ENCODE data around the gene JPH4.
A peak's percentile ranks its signal among the peaks of the same experiment; 100 is the strongest.
"Not testable (repeated sequence)": the region's sequence is repeated elsewhere in the genome, so short reads cannot be mapped to it uniquely, and the experiment has no call there.

JPH4 gene

GRCh38 chr14:23608454-23608853, 29.9 kb upstream of the JPH4 start:
- no peak for DNase-seq

GRCh38 chr14:23605931-23606585, 27.5 kb upstream of the JPH4 start:
- DNase-seq, result no peak

DNA sequence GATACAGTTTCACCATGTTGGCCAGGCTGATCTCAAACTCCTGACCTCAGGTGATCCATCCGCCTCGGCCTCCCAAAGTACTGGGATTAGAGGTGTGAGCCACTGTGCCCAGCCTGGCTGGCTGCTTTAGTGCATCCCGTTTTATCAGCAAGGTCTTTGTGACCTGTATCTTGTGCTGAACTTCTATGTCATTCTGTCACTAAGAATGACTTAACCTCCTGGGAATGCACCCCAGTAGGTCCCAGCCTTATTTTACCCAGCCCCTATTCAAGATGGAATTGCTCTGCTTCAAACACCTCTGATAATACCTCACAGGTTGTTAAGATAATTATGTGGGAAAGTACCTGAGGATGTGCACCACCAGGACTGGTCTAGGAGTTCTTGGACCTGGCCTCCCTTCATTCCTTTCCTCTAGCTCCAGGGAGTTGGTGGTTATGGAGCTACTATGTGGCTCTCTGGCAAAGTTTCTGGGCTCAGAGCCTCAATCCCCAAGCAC, 26.1 kb upstream of the JPH4 start:
- no peak for DNase-seq

GRCh38 chr14:23604148-23604547, 25.6 kb upstream of the JPH4 start:
- DNase-seq, result no peak

GRCh38 chr14:23603103-23603502, 24.5 kb upstream of the JPH4 start:
- no peak for DNase-seq

DNA sequence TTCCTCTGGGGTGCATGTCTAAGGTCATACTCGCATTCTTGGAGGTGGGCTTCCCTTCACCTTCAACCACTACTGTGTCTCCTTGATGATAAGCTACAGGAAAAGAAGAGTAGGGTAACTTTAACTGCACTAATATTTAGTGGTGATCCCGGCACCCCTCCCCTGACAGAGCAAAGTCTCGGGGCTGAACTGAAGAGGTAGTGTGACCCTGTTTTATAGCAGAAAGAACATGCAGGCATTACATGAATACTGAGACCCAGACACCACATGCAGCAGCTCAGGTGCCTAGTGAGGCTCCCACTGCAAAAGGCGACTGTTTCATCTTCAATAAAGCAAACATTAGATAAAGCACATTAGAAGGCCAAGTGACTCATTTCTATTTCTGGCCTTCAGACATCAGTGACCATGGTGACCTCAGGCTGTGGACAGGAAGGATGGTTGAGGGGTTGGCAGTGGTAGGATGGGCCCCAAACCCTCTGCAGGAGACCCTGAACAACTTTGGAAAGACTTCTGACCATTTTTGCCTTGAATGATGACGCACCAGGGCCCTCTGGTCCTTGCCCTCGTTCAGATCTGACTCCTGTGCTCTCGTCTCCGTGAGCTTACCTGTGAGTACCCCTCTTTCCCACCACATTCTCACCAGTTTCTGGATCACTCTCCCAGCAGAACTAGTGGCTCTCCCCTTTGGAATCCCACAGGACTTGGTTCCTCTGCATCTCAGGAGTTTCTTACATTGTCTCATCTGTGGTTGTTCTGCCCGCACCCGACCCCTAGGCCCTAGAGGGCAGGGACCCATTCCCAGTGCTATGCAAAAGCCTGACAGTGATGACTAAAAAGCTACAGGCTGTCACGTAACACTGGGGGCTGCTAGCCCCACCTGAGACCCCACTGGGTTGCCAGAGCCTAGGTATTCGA, 23.8 kb upstream of the JPH4 start:
- no peak for DNase-seq

DNA sequence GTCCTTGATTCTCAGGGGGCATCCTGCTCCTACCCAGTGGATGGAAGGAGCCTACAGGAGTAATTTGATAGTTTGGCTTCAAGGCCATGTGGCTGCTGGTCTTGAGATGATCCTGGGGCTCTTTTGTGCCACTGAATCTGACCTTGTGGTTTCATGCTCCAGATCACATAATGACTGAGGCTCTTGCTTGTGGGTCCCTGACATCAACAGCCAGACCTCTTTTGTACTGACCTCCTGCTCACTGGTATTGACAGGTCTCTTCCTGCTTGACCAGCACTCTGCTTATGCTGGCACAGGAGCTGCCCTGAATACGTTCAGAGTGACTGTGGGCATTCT, 23.2 kb upstream of the JPH4 start:
- DNase-seq, result no peak

GRCh38 chr14:23601424-23601823, 22.8 kb upstream of the JPH4 start:
- DNase-seq, result no peak

GRCh38 chr14:23600806-23601205, 22.2 kb upstream of the JPH4 start:
- DNase-seq, result no peak

DNA sequence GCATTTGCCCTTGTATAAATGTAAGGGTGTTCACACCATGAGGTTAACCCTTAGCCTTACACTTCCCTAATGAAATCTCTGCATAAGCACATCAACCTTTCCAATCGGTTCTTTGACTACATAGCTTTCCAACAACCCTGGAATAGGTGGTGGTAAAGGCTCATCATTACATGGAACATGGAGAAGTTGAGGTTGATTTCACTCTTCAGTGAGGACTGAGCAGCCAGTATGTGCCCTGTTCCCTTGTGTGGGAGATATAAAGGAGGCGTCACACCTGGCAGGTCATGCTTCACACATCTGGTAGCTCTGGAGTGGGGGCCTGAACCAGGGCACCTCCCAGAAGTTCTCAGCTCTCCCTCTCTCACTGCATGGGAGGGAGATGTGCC, 21.7 kb upstream of the JPH4 start:
- no peak for DNase-seq

DNA sequence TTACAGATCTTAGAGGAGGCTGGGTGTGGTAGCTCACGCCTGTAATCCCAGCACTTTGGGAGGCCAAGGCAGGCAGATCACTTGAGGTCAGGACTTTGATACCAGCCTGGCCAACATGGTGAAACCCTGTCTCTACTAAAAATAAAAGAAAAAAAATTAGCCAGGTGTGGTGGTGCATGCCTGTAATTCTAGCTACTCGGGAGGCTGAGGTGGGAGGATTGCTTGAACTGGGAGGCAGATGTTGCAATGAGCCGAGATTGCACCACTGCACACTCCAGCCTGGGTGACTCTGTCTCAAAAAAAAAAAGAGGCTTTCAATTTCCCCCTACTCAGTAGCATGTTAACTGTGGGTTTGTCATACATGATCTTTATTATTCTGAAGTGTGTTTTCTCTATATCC, 15.6 kb upstream of the JPH4 start:
- not testable (repeated sequence) for DNase-seq

- DNase-seq, result no peak
Observed at GRCh38 chr14:23590198-23590597, 11.6 kb upstream of the JPH4 start.

- DNase-seq, result no peak
Observed at GRCh38 chr14:23589606-23590005, 11.0 kb upstream of the JPH4 start.

DNA sequence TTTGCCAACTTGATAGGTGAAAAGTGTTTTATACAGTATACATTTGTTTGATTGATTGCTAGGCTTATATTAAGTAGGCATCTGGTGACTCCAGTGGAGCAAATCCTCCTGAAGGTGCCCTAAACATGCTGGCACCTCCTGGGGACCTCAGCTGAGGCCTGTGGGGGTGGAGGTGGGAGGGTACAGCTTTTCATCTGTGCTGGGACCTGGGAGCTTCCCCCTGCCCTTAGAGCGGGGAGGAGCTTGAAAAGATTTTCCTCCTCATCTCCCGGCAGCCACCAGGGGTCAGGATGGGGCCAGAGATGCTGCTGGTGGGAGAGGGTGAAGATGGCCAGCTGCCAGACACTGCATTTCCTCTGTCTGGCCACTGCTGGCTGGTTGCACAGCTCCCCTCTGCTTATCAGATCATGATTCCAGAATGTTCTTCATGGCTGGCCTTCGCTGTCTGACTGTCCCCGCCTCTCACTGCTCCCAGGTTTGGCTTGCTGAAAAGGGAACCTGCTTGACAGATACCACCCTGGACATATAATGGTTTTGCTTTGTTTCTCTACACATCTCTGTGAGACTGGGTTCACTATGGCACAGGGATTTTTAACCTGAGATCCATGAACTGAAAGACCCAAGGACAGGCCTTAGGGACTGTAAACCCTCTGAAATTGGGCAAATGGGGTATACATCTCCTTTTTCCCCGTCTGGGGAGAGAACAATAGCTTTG, 10.5 kb upstream of the JPH4 start:
- DNase-seq, result peak; percentile 73

DNA sequence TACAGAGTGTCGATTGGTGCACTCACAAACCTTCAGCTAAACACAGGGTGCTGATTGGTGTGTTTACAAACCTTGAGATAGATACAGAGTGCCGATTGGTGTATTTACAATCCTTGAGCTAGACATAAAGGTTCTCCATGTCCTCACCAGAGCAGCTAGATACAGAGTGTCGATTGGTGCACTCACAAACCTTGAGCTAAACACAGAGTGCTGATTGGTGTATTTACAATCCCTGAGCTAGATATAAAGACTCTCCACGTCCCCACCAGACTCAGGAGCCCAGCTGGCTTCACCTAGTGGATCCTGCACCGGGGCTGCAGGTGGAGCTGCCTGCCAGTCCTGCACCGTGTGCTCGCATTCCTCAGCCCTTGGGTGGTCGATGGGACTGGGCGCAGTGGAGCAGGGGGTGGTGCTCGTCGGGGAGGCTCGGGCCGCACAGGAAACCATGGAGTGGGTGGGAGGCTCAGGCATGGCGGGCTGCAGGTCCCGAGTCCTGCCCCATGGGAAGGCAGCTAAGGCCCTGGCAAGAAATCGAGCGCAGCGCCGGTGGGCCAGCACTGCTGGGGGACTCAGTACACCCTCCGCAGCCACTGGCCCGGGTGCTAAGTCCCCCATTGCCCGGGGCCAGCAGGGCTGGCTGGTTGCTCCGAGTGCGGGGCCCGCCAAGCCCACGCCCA, 6.1 kb upstream of the JPH4 start:
- DNase-seq, result not testable (repeated sequence)

GRCh38 chr14:23583761-23584526, 5.4 kb upstream of the JPH4 start:
- not testable (repeated sequence) for DNase-seq

DNA sequence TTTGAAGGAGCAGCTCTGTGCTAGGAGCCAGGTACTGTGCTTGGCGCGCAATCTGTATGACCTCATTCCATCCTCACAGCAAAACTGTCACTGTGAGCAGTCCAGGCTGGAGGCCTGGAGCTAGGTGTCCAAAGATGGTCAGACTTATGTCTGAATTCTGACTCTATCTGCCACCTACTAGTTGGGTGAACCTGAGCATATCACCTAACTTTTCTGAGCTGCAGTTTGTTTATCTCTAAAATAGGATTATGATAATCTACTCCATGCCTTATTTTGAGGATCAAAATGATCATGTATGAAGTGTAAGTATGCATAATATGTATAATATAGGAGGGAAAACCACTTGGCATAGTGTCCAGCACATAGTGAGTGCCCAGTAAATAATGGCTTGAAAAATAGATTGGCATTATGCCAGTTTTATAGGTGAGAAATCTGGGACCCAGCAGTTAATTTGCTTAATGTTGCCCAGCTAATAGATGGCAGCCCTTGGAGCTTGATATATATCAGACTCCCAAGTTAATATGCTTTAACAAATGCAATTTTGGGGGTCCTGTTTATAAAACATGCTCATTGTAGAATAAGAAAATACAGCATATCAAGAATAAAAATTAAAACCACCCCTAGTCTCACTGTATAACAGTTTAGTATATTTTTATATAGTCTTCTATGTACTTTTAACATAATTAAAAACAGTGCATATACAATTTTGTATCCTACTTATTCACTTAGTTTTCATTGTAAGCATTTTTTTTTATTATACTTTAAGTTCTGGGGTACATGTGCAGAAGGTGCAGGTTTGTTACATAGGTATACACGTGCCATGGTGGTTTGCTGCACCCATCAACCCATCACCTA, 4.5 kb upstream of the JPH4 start:
- DNase-seq, result no peak

DNA sequence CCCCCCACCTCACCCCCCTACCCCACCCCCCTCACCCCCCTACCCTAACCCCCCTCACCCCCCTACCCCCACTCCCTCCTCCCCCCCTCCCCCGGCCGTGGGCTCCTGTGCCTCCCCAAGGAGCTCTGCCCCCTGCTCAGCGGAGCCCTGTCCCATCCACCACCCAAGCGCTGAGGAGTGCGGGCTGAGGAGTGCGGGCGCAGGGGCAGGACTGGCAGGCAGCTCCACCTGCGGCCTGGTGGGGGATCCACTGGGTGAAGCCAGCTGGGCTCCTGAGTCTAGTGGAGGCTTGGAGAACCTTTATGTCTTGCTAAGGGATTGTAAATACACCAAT, 2.3 kb upstream of the JPH4 start:
- no peak for DNase-seq

DNA sequence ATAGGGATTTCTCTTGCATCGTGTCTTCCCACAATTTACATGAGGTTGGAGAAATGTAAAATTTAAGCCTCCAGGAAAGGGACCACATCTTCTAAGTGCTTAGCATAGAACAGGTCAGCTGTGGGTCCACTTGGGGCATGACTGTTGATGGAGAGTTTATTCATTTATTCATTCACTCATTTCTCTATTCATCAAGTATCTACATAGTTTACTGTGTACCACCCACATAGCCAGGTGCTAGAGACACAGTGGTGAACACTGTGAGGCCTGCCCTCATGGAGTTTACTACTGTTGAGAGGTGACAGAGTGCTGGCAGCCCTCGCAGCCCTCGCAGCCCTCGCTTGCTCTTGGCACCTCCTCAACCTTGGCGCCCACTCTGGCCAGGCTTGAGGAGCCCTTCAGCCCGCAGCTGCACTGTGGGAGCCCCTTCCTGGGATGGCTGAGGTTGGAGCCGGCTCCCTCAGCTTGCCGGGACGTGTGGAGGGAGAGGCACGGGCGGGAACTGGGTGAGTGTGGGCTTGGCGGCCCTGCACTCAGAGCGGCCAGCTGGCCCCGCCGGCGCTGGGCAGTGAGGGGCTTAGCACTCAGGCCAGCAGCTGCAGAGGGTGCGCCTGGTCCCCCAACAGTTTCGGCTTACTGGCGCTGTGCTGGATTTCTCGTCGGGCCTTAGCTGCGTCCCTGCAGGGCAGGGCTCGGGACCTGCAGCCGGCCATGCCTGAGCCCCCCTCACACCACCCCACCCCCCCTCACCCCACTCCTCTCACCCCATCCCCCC, 1.7 kb upstream of the JPH4 start:
- DNase-seq, result no peak

DNA sequence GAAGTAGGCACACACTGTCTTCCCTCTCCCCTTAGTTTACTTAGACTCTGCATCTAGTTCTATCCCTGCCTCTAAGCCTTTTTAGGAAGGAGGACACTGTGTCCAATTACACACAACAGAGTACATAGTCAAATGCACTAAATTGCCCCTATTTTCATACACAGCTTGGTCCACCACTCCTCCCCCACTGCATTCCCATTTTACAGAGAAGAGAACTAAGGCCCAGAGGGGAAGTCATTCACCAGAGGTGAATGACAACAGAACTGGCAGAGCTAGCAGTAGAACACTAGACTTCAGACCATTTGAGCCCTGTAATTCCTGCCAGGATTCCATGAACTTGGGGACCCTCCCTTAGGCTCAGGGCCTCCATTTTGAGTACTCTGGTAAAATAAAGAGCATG, 1.1 kb upstream of the JPH4 start:
- no peak for DNase-seq

- no peak for DNase-seq
Observed at GRCh38 chr14:23579311-23579630, 681 bp upstream of the JPH4 start.
